GM10266 (cell line): ENCODE data around the gene GSPT1.

ENCODE experiments used
- DNase-seq: peaks from one replicate; pipeline ENCODE4 v3.0.0; 2012; ENCODE audit errors: extremely low spot score
- TF ChIP-seq, protein P1 (sequence below): IDR thresholded peaks from 2 replicates; pipeline ENCODE4 v1.5.1; 2012; ENCODE audit warnings: mild to moderate bottlenecking, low read depth; ENCODE audit not compliant: control insufficient read depth, insufficient read depth; ENCODE audit errors: missing control alignments

The GSPT1 gene

DNA sequence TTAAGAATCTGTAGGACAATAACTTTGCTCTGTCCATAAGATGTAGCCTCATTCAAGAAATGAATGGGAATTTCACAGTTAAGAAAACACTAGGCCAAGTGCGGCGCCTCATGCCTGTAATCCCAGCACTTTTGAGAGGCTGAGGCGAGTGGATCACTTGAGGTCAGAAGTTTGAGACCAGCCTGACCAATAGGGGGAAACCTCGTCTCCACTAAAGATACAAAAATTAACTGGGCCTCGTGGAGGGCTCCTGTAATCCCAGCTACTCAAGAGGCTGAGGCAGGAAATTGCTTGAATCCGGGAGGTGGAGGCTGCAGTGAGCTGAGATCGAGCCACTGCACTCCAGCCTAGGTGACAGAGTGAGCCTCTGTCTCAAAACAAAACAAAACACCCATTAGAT is 44.6 kb downstream of the GSPT1 start:
- no peak for DNase-seq
- TF ChIP-seq, protein P1, sequence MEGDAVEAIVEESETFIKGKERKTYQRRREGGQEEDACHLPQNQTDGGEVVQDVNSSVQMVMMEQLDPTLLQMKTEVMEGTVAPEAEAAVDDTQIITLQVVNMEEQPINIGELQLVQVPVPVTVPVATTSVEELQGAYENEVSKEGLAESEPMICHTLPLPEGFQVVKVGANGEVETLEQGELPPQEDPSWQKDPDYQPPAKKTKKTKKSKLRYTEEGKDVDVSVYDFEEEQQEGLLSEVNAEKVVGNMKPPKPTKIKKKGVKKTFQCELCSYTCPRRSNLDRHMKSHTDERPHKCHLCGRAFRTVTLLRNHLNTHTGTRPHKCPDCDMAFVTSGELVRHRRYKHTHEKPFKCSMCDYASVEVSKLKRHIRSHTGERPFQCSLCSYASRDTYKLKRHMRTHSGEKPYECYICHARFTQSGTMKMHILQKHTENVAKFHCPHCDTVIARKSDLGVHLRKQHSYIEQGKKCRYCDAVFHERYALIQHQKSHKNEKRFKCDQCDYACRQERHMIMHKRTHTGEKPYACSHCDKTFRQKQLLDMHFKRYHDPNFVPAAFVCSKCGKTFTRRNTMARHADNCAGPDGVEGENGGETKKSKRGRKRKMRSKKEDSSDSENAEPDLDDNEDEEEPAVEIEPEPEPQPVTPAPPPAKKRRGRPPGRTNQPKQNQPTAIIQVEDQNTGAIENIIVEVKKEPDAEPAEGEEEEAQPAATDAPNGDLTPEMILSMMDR: no peak

DNA sequence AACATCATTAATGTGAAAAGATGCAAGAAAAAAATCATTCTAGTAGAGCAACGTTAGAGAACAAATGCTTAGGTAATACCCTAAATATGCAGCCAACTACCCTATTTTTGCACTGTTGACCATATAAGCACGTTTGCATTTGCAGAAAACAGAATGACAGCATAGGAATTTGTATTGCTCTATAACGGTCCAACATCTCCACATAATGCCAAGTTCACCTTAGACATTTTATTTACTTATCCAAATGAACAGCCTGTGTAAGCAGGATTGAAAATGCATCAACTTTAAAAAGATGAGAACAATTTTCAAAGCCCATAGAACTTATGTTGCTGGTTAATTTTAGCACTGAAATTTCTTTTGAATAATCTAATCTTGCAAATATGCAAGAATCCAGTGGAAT is 45.4 kb downstream of the GSPT1 start:
- TF ChIP-seq, protein P1: no peak
- DNase-seq: no peak

DNA sequence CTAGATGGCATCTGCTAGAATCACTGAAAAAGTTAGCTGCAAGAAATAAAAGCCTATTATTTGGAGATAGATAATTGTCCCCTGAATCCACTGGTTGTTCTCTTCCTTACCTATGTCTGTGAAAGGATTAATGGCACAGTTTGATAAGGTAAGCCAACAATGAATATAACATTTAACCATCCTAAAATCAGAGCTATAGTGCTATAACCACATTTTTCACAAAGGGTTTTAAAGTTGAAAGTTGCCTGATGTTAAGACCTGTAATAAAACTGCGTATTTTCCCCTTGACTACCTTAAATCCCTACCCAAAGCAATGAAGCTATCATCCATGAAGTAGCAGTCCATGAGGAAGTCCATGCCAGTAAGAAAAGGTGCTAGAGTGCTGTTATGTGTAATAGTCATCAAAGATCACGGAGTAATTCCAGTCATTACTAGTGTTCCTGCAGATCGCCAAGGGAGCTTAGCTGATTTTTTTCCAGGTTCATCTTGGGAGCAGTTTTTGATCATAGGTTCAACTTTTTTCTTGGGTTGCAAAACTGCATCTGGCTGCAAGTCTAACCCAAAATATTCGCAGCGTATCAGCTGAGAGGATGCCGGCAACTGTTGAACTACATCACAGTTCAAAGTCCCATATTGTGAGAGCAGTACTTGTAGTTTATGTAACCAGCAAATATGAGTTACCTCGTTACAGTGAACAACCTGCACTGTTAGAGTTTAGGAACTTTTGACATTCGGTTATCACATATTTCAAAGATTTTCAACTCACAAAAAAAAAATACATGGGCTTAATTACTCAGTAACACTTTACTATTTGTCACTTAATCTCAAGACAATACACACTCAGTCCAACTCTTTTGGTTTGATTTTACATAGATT is 46.2 kb downstream of the GSPT1 start:
- DNase-seq: no peak
- TF ChIP-seq, protein P1: no peak

DNA sequence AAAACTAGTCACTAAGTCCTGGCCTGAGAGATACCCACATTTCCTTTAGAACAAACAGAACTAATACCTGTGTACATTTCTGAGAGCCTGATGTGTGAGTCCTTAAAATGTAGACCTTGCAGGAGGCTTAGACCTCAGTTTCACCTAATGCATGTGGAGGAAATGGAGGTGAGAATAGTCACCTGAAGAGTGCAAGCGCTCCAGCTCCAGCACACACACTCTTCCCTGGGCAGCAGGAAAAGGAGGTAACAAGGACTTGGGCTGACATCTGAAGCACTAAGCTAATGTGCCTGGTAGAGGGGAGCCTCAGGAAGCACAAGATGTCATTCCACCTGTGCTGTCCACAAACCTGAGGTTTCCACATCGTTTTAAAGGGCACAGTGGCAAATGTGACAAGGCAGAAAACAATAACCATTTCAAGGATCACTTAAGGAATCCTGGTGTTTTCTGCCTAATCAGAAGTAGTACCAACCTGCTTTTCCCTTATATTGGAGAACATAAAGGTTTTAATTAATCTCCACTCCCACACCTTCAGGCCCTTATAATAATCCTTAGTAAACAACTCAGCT is 47.3 kb downstream of the GSPT1 start:
- TF ChIP-seq, protein P1: no peak

DNA sequence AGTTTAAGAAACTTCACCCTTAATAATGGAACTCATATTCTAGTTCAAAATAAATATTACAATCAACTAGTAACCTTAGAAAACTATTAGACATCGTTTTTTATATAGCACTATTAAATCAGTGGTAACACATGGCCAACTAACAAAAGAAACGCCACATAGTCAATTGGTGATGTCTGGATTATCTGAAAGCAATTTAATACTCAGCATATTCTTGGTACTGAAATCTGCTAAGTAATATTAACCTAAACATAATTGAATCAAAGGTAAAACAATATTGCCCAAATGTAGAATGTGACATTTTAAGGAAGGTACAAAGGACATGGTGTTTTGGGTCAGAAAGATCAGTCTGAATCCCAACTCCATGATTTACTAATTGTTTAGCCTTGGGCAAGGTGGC is 53.3 kb downstream of the GSPT1 start:
- TF ChIP-seq, protein P1: no peak

More for the DNA sequence above, 47.3 kb downstream of the GSPT1 start:
- DNase-seq: no peak

DNA sequence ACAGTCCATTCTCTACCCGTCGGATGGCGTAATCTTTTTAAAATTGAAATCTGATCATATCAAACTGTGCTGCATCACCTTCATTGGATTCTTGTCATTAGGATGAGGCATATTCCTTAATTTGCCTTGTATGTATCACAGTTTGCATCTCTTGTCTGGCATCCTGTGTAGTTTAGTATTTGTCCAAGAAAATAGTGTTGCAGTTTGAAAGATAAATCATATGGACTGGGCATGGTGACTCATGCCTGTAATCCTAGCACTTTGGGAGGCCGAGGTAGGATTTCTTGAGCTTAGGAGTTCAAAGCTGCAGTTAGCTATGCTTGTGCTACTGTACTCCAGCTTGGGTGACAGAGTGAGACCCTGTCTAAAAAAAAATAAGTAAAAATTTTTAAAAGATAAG is 58.6 kb downstream of the GSPT1 start:
- TF ChIP-seq, protein P1: no peak
- no peak for DNase-seq

More for the DNA sequence above, 53.3 kb downstream of the GSPT1 start:
- DNase-seq: no peak

DNA sequence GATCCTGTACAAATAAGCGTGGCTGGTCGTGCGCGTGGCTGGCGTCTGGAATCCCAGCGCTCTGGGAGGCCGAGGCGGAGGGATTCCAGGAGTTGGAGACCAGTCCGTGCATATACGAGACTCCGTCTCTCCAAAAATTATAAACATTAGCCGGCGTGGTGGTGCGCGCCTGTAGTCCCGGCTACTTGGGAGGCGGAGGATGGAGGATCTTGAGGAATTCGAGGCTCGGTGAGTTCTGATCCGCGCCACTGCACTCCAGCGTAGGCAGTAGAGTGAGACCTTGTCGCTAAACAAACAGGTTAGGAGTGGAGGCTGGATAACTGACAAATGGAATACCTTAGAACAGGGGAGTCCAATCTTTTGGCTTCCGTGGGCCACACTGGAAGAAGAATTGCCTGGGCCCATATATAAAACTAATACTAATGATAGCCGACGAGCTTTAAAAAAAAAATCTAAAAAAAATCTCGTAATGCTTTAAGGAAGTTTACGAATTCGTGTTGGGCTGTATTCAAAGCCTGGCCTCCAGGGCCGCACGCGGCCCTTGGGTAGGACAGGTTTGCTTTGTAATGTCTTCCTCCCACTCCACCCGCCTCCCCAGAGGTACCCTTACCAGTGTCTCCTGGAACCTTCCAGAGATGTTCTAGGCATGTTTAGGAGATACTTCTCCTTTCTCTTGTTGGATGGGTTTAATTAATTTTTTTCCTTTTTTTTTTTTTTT is 63.5 kb downstream of the GSPT1 start:
- no peak for DNase-seq
- TF ChIP-seq, protein P1: no peak
